ENCODE data around the gene STOML3.

GRCh38 chr13:39025433-39025839 lies 34.8 kb upstream of the STOML3 start:
- TF ChIP-seq EZH2 (IDR thresholded peaks at IDR 0.05; ENCODE audit: low read depth, low read length, severe bottlenecking) = no peak
- no peak for TF ChIP-seq CEBPB (IDR thresholded peaks at IDR 0.05; ENCODE audit: low read depth, low read length)
- no peak for TF ChIP-seq CTCF (IDR thresholded peaks at IDR 0.05; ENCODE audit: control extremely low read depth in 1 of 3, insufficient read depth in 1 of 3, low read depth in 1 of 3, low read length in 3 of 3)
- no peak for TF ChIP-seq EP300 (IDR thresholded peaks at IDR 0.05; ENCODE audit: borderline replicate concordance in 1 of 2, low read depth in 2 of 2, low read length in 2 of 2)
